GM04503 (cell line): Measurements from ENCODE around the gene TNFRSF1B.

Experiments
- DNase-seq: peaks from one replicate; pipeline ENCODE4 v3.0.0-alpha.2; 2012; ENCODE audit warnings: low read depth

Gene TNFRSF1B

GRCh38 chr1:12166834-12167492, at the start of gene TNFRSF1B:
Gene TNFRSF1B (plus strand): TSS chr1:12166991. CDS start chr1:12167092, 101 bp downstream.
- DNase-seq: no peak

GRCh38 chr1:12121212-12122003, 45.4 kb upstream of the TNFRSF1B start:
- DNase-seq: peak; percentile 80

GRCh38 chr1:12123172-12123571, 43.6 kb upstream of the TNFRSF1B start:
- DNase-seq: no peak

GRCh38 chr1:12124693-12125421, 41.9 kb upstream of the TNFRSF1B start:
- DNase-seq: no peak

- DNase-seq: no peak
Observed at GRCh38 chr1:12125422-12126355, 41.1 kb upstream of the TNFRSF1B start.

- no peak for DNase-seq
Observed at GRCh38 chr1:12126781-12127180, 40.0 kb upstream of the TNFRSF1B start.

GRCh38 chr1:12127206-12127810, 39.5 kb upstream of the TNFRSF1B start:
- DNase-seq: no peak

- DNase-seq: no peak
Observed at GRCh38 chr1:12128120-12128519, 38.7 kb upstream of the TNFRSF1B start.

- DNase-seq: no peak
Observed at GRCh38 chr1:12129624-12130023, 37.2 kb upstream of the TNFRSF1B start.

- no peak for DNase-seq
Observed at GRCh38 chr1:12130466-12131130, 36.2 kb upstream of the TNFRSF1B start.

GRCh38 chr1:12132078-12132477, 34.7 kb upstream of the TNFRSF1B start:
- peak; percentile 73 for DNase-seq

- DNase-seq: no peak
Observed at GRCh38 chr1:12134716-12135115, 32.1 kb upstream of the TNFRSF1B start.

- no peak for DNase-seq
Observed at GRCh38 chr1:12135612-12136011, 31.2 kb upstream of the TNFRSF1B start.

GRCh38 chr1:12136916-12137610, 29.7 kb upstream of the TNFRSF1B start:
- DNase-seq: no peak

GRCh38 chr1:12138196-12139168, 28.3 kb upstream of the TNFRSF1B start:
- no peak for DNase-seq

- no peak for DNase-seq
Observed at GRCh38 chr1:12140016-12140415, 26.8 kb upstream of the TNFRSF1B start.

- no peak for DNase-seq
Observed at GRCh38 chr1:12140515-12141162, 26.2 kb upstream of the TNFRSF1B start.

- DNase-seq: no peak
Observed at GRCh38 chr1:12141163-12141850, 25.5 kb upstream of the TNFRSF1B start.
